ENCODE data around the gene SUPT7L. TPM values are rescaled to one million over a fixed set of nuclear protein-coding genes. Genes with fewer than 3 reads are reported as not detected.
A peak's percentile ranks its signal among the peaks of the same experiment; 100 is the strongest.

Gene SUPT7L
- total and polyA plus RNA-seq, 8 donors: 30.8 to 62.5 (median 56.9) TPM

GRCh38 chr2:27664154-27664574 lies 750 bp upstream of the SUPT7L start:
- H3K9me3 ChIP-seq: no peaks in the 10 kb centered on the region
- peak overlapping the region; percentile 83 to 95 for H3K27ac ChIP-seq
- TF ChIP-seq CTCF (IDR thresholded peaks at IDR 0.05): no peak
- intact Hi-C loops (cut with DNase I): no loop called here
- DNase-seq: peak in 1 of 4 donors; percentile 71
- H3K4me3 ChIP-seq: peak overlapping the region; percentile 79 to 95
- H3K36me3 ChIP-seq: peaks cover 8 to 55% of the 10 kb centered on the region in 2 donors
- H3K27me3 ChIP-seq: no peaks in the 10 kb centered on the region
- peak; percentile 6 for ATAC-seq
- H3K4me1 ChIP-seq: peaks cover 13 to 58% of the 10 kb centered on the region in 2 donors

GRCh38 chr2:27661371-27661770 lies 2.0 kb downstream of the SUPT7L start:
- H3K27ac ChIP-seq: no peak overlapping the region
- no peak overlapping the region for H3K4me3 ChIP-seq
- TF ChIP-seq CTCF (IDR thresholded peaks at IDR 0.05): no peak
- peaks cover 13 to 42% of the 10 kb centered on the region in 2 donors for H3K4me1 ChIP-seq
- DNase-seq (no peak), ATAC-seq (no peak)
- intact Hi-C loops (cut with DNase I): no loop called here
- H3K36me3 ChIP-seq: peaks cover 8 to 46% of the 10 kb centered on the region in 2 donors
- H3K9me3 ChIP-seq: no peaks in the 10 kb centered on the region
- no peaks in the 10 kb centered on the region for H3K27me3 ChIP-seq

GRCh38 chr2:27655155-27655951 lies 8.1 kb downstream of the SUPT7L start:
- Histone ChIP-seq H3K27me3 (no peaks in the 10 kb centered on the region), H3K36me3 (peaks cover 11 to 91% of the 10 kb centered on the region in 2 donors), H3K4me1 (peaks cover 0 to 6% of the 10 kb centered on the region in 2 donors), H3K27ac (no peak overlapping the region), H3K4me3 (no peak overlapping the region), H3K9me3 (no peaks in the 10 kb centered on the region)
- TF ChIP-seq CTCF (IDR thresholded peaks at IDR 0.05): no peak
- intact Hi-C loops (cut with DNase I): no loop called here
- DNase-seq (no peak), ATAC-seq (peak; percentile 51)

- no peak for TF ChIP-seq CTCF (IDR thresholded peaks at IDR 0.05)
- Histone ChIP-seq H3K27ac (no peak overlapping the region), H3K9me3 (no peaks in the 10 kb centered on the region), H3K27me3 (no peaks in the 10 kb centered on the region), H3K4me3 (no peak overlapping the region), H3K36me3 (peaks cover 11 to 95% of the 10 kb centered on the region in 2 donors), H3K4me1 (no peaks in the 10 kb centered on the region)
- ATAC-seq (no peak), DNase-seq (no peak)
- intact Hi-C loops (cut with DNase I): no loop called here
These were observed 10.0 kb downstream of the SUPT7L start for GRCh38 chr2:27653397-27653796.

GRCh38 chr2:27652790-27653189 lies 10.6 kb downstream of the SUPT7L start:
- DNase-seq (no peak), ATAC-seq (no peak)
- Histone ChIP-seq H3K36me3 (peaks cover 11 to 99% of the 10 kb centered on the region in 2 donors), H3K27ac (no peak overlapping the region), H3K4me1 (no peaks in the 10 kb centered on the region), H3K27me3 (no peaks in the 10 kb centered on the region), H3K9me3 (no peaks in the 10 kb centered on the region), H3K4me3 (no peak overlapping the region)
- no peak for TF ChIP-seq CTCF (IDR thresholded peaks at IDR 0.05)
- intact Hi-C loops (cut with DNase I): no loop called here

Data from left lung (tissue), 10 donors.